ENCODE measurements around the gene TTLL13.

DNA sequence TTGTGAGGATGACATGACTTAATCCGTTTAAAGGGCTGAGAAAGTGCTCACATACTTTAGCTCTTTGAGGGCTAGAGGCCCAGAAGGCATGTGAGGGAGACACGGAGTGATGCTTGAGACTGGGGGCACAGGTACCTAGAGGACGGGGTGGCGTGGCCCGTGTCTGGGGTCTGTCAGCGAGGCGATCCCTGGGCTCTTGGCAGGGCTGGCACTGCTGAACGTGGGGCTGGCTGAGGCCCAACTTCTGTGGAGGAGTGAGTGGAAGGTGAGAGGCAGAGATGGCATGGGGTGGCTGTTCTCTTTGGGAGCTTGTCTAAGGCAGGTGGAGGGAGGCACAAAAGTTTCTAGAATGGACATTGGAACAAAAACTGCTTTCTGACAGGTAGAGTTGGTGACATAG lies 38.8 kb upstream of the TTLL13 start:
- TF ChIP-seq POLR2A (IDR thresholded peaks at IDR 0.05) (no peak), CTCF (IDR thresholded peaks at IDR 0.05 in 8 of 11, conservative IDR thresholded peaks at IDR 0.05 in 3 of 11) (no peak)

All from spleen (tissue), 7 donors.